ENCODE data around the gene PGM3.

DNA sequence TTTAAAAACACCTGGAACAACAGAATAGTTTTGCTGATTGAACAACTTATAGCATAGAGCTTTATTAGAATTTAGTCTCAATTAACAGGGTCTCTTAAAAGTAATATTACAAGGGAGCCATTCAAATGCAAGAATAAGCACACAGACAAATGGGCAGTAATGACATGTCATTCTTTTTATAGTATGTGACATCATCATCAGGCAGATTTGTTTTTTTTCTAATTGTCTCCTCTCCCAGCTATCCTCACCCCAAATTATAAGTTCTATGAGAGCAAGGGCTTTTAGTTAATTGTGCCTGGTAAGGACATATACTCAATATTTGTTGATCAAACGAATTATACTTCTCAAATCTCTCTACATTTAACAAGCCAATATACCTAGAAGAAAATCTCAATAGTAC lies 11.0 kb downstream of the PGM3 start:
- TF ChIP-seq, protein P1, sequence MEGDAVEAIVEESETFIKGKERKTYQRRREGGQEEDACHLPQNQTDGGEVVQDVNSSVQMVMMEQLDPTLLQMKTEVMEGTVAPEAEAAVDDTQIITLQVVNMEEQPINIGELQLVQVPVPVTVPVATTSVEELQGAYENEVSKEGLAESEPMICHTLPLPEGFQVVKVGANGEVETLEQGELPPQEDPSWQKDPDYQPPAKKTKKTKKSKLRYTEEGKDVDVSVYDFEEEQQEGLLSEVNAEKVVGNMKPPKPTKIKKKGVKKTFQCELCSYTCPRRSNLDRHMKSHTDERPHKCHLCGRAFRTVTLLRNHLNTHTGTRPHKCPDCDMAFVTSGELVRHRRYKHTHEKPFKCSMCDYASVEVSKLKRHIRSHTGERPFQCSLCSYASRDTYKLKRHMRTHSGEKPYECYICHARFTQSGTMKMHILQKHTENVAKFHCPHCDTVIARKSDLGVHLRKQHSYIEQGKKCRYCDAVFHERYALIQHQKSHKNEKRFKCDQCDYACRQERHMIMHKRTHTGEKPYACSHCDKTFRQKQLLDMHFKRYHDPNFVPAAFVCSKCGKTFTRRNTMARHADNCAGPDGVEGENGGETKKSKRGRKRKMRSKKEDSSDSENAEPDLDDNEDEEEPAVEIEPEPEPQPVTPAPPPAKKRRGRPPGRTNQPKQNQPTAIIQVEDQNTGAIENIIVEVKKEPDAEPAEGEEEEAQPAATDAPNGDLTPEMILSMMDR (IDR thresholded peaks at IDR 0.05): no peak
- TF ChIP-seq POLR2A (IDR thresholded peaks at IDR 0.05) (no peak), POLR2AphosphoS5 (IDR thresholded peaks at IDR 0.05; ENCODE audit: insufficient read depth in 1 of 2, low read depth in 1 of 2) (no peak)

Measured in vagina (tissue), 2 donors.